Measurements from ENCODE around the gene CRCP.

Gene CRCP

DNA sequence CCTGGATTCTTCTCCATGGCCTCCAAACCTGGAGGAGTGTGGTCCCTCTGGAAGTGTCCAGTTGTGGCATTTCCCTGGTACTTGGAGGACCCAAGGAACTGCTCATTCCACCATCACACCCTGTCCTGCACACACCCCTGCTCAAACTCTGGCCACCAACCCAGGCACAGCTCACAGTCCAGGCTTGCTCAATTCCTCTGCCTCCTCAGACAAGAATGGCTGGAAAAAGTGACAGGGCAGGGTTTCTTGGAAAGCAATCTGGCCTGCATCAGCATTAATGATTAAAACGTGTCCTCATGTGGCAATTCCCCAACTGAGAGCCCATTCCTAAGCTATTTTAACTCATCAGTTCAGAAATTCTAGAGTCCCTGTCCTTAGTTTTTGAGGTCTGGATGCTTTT lies 73.3 kb downstream of the CRCP start:
- DNase-seq (ENCODE audit: low read depth in 2 of 2) = no peak

DNA sequence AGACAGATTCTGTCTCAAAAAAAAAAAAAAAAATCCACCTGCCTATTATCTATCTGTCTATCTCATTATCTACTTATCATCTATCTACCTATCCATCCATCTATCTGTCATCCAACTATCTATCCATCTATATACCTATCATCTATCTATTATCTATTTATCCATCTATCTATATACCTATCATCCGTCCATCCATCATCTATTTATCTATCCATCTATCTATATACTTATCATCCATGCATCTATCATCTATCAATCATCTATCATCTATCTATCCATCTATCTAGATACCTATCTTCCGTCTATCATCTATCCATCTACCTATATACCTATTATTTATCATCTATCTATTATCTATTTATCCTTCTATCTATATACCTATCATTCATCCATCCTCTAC lies 74.0 kb downstream of the CRCP start:
- DNase-seq (ENCODE audit: low read depth in 2 of 2) = no peak

DNA sequence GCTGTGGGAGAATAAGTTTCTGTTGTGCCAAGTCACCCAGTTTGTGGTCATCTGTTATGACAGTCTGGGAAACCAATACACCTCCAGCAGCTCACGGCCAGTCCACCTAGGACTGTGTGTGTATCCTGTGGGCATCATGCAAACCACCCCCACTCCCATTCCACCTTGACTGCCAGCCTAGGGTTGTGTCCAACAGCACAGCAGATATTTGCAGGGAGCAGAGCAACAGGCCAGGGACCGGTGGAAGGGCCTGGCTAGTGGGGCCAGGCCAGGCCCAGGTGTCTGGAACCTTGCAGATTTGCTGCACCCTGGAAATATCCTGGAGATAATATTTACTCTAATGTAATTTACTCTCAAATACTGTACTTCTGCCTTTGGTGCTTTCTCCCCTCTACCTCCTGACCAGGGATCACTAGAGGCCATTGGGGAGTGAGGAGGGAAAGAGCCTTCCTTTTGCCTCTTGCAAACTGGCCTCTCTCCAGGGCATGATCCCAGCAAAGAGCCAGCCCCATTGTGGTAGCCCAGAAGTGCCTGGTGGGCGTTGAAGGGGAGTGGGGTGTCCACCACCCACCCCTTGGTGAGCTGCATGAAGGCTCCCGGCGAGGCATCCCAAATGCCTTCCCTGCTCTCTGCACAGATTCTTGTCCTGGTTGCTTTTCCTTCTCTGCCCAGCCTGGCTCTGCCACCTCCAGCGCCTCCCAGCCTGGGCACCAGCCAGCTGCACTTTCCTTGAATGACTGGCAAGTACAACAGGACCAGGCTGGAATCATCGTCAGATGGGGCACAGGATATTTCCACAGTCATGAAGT lies 75.3 kb downstream of the CRCP start:
- DNase-seq (ENCODE audit: low read depth in 2 of 2) = no peak

DNA sequence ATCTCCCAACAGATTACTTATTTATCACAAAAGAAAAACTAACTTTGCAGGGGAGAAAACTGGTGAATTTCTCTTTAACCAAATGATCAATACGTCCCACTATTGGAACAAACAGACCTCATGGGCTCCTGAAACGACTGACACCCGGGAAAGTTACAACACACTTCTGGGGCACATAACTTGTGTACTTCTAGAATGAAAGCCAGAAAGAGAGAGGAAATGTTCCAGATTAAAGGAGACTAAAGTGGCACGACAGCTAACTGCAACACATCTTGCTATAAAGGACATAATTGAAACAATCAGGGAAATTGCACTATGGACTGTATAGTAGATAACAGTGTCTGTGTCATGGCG lies 75.8 kb downstream of the CRCP start:
- no peak for DNase-seq (ENCODE audit: low read depth in 2 of 2)

- DNase-seq (ENCODE audit: low read depth in 2 of 2) = no peak
Measured at GRCh38 chr7:66193146-66193725, 78.6 kb downstream of the CRCP start.

DNA sequence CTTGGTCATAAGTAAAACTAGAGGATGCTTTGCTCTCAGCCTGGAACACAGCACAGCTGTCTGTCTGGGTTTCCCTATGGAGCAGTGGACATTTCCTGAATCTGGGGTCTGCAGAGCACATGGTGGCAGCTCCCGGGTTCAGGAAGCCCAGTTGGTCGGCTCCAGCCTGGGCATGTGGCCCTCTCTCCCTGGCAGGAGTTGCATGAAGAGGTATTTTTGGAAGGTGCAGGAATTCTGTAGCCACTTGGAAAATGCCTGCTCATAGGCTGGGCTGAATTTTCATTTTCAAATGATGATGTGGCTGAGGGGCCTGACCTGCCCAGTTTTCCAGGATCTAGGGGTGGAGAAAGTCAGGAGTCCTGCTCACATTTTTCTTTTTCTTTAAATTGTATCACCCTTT lies 83.8 kb downstream of the CRCP start:
- no peak for DNase-seq (ENCODE audit: low read depth in 2 of 2)

DNA sequence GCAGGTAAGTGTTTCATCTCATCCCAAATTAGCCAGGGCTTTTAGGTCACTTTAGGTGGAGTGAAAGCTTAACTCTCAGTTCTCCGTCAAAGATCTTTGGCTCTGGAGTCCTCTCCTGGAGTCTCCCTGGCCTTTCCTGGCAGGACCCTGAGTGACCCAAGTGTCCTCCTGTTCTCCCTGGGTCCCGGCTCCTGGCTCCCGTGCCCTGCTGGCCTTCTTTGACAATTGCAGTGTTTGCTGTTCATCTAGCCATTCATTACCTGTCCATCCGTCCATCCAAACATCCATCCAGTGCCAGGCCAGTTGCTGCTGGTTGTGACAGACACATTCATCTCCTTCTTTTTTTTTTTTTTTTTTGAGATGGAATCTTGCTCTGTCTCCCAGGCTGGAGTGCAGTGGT lies 84.3 kb downstream of the CRCP start:
- DNase-seq (ENCODE audit: low read depth in 2 of 2) = no peak

GRCh38 chr7:66202441-66202840 lies 87.8 kb downstream of the CRCP start:
- DNase-seq (ENCODE audit: low read depth in 2 of 2) = no peak

All from stimulated activated CD8-positive, alpha-beta memory T cell treated with anti-CD3 and anti-CD28 coated beads, Interleukin-7, amount 100 ng/mL, for 1 hour (primary cell).